Fibroblast of the aortic adventitia (primary cell): ENCODE data around the gene AHNAK2. TPM values are rescaled to one million over a fixed set of nuclear protein-coding genes. Genes with fewer than 3 reads are reported as not detected.
A peak's percentile ranks its signal among the peaks of the same experiment; 100 is the strongest.

ENCODE experiments used
- DNase-seq: peaks from one replicate; pipeline ENCODE4 v3.0.0-alpha.2; 2010; ENCODE audit warnings: low read depth
- H3K4me3 ChIP-seq: 2 replicates; pipeline ENCODE4 v1.5.1; 2011; ENCODE audit warnings: low read depth, mild to moderate bottlenecking, control low read depth, low read length, moderate library complexity
- CTCF ChIP-seq: IDR thresholded peaks from 2 replicates; pipeline ENCODE4 v1.5.1; 2011; ENCODE audit warnings: mild to moderate bottlenecking, low read length, control low read depth, inconsistent platforms; ENCODE audit not compliant: insufficient read depth
- total RNA-seq: library from RNA; depleted of rRNA; stranded (reverse); fragments of >200 nt; gene quantifications from 2 replicates; pipeline ENCODE4 v1.2.3, GENCODE V29; 2012; ENCODE audit warnings: low replicate concordance

The AHNAK2 gene
- total RNA-seq, 1 donor = 164 TPM

- DNase-seq = peak; percentile 79
- no peak overlapping the region for H3K4me3 ChIP-seq
- peak; percentile 87 for TF ChIP-seq CTCF
These were observed 1.8 kb downstream of the AHNAK2 start for GRCh38 chr14:104976198-104977007.

- H3K4me3 ChIP-seq = no peak overlapping the region
- TF ChIP-seq CTCF = no peak
- no peak for DNase-seq
These were observed 2.5 kb downstream of the AHNAK2 start for GRCh38 chr14:104975481-104976197.

GRCh38 chr14:104974665-104975390 lies 3.3 kb downstream of the AHNAK2 start:
- no peak for TF ChIP-seq CTCF
- no peak for DNase-seq
- no peak overlapping the region for H3K4me3 ChIP-seq

- peak overlapping the region; percentile 22 for H3K4me3 ChIP-seq
- DNase-seq = no peak
These were observed 4.0 kb downstream of the AHNAK2 start for GRCh38 chr14:104974146-104974541.

GRCh38 chr14:104973385-104974145 lies 4.6 kb downstream of the AHNAK2 start:
- peak; percentile 97 for DNase-seq
- peak overlapping the region; percentile 35 for H3K4me3 ChIP-seq
- TF ChIP-seq CTCF = no peak

More at GRCh38 chr14:104974146-104974541, 4.0 kb downstream of the AHNAK2 start:
- TF ChIP-seq CTCF = no peak

GRCh38 chr14:104973135-104973384 lies 5.1 kb downstream of the AHNAK2 start:
- no peak for DNase-seq
- no peak for TF ChIP-seq CTCF
- H3K4me3 ChIP-seq = peak overlapping the region; percentile 14
